K562 (cell line): Measurements from ENCODE around the gene RAB24. TPM values are rescaled to one million over a fixed set of nuclear protein-coding genes. Genes with fewer than 3 reads are reported as not detected.

Source experiments
- ATAC-seq: fragments of 200-7000 bp; cut with Tn5 transposase; 3 replicates; pipeline ENCODE4 v1.9.1; 2020; ENCODE audit warnings: moderate library complexity
- BruUV-seq: library from RNA; stranded (reverse); fragments of 400-500 nt; replicated peaks from 2 replicates; lab custom pipeline; 2021; lab: Mats Ljungman, UMichigan
- CTCF ChIA-PET: fragments of 300-600 bp; formaldehyde crosslinking; extraction: SDS; loops from one replicate; lab custom pipeline; 2021; ENCODE audit warnings: low intra/inter-chr PET ratio; lab: Yijun Ruan, JAX
- POLR2A ChIA-PET: fragments of 300-600, 350-650 bp; sonication (Branson Sonifier 250); formaldehyde crosslinking; extraction: SDS; loops from one replicate; lab custom pipeline; 2021; ENCODE audit warnings: antibody characterized with exemption, inconsistent platforms; lab: Yijun Ruan, JAX
- DNase-seq, 4 experiments: peaks; one replicate each; pipeline versions ENCODE4 v3.0.0 to v3.0.0-alpha.2; 2011 to 2018; ENCODE audit warnings: low spot score in 3 of 4, mixed read lengths in 3 of 4; ENCODE audit errors: extremely low read depth in 1 of 4
- FAIRE-seq: peaks from 2 replicates; lab custom pipeline; 2011; peaks lifted over from hg19 to GRCh38; lab: Jason Lieb, UNC
- H2AFZ ChIP-seq: 2 replicates; pipeline ENCODE4 v1.6.0; 2011; ENCODE audit warnings: low read depth, low read length, control low read depth, inconsistent platforms
- H3K27ac ChIP-seq: fragments of 200-600 bp; 3 replicates; pipeline ENCODE4 v1.8.0; 2011; ENCODE audit warnings: low read depth, mild to moderate bottlenecking, control low read depth, inconsistent platforms, low read length, moderate library complexity, mixed read lengths; ENCODE audit errors: extremely low read depth
- H3K27me3 ChIP-seq, 2 experiments: fragments of 300-600 bp in 1 of 2; 2 replicates in 1 of 2; 3 replicates in 1 of 2; pipeline versions ENCODE4 v1.6.0 to v1.8.0; 2011; ENCODE audit warnings: inconsistent platforms in 2 of 2, low read length in 2 of 2, mild to moderate bottlenecking in 1 of 2, mixed read lengths in 1 of 2, moderate library complexity in 1 of 2; ENCODE audit not compliant: control insufficient read depth in 2 of 2, insufficient read depth in 2 of 2
- H3K36me3 ChIP-seq: fragments of 300-600 bp; 3 replicates; pipeline ENCODE4 v1.8.0; 2011; ENCODE audit warnings: mild to moderate bottlenecking, low read length, inconsistent platforms; ENCODE audit not compliant: control insufficient read depth, insufficient read depth
- H3K4me1 ChIP-seq, 2 experiments: fragments of 200-600 bp in 1 of 2; replicated peaks in 1 of 2; 2 replicates in 1 of 2; 3 replicates in 1 of 2; pipeline versions ENCODE4 v1.5.1 to v1.8.0; 2011; ENCODE audit warnings: inconsistent platforms in 2 of 2, low read length in 2 of 2, mild to moderate bottlenecking in 1 of 2, mixed read lengths in 1 of 2, moderate library complexity in 1 of 2; ENCODE audit not compliant: control insufficient read depth in 2 of 2, insufficient read depth in 2 of 2
- H3K4me2 ChIP-seq: 2 replicates; pipeline ENCODE4 v1.6.1; 2011; ENCODE audit warnings: low read length, control low read depth, inconsistent platforms, mixed read lengths; ENCODE audit not compliant: insufficient read depth
- H3K4me3 ChIP-seq: fragments of 200-600 bp; sonication (generic), shearing (Covaris generic); 2 replicates; pipeline ENCODE4 v1.5.1; 2016; ENCODE audit warnings: control low read depth, inconsistent platforms
- H3K79me2 ChIP-seq: fragments of 200-600 bp; 3 replicates; pipeline ENCODE4 v1.8.0; 2011; ENCODE audit warnings: low read length, inconsistent platforms; ENCODE audit not compliant: control insufficient read depth, insufficient read depth
- H3K9ac ChIP-seq, 2 experiments: 2 replicates each; pipeline versions ENCODE4 v1.6.0 to v1.6.1; 2011; ENCODE audit warnings: low read depth in 2 of 2, low read length in 2 of 2, control low read depth in 1 of 2, inconsistent platforms in 1 of 2, mild to moderate bottlenecking in 1 of 2, mixed read lengths in 1 of 2; ENCODE audit not compliant: insufficient read depth in 1 of 2
- H3K9me1 ChIP-seq: one replicate; pipeline ENCODE4 v1.6.0; 2011; ENCODE audit warnings: inconsistent platforms, mild to moderate bottlenecking, low read length, moderate library complexity; ENCODE audit not compliant: control insufficient read depth, insufficient read depth
- H3K9me3 ChIP-seq: replicated peaks from 2 replicates; pipeline ENCODE4 v1.5.1; 2011; ENCODE audit warnings: low read depth, low read length, inconsistent platforms; ENCODE audit not compliant: control insufficient read depth, insufficient read depth
- H4K20me1 ChIP-seq: replicated peaks from 2 replicates; pipeline ENCODE4 v1.6.1; 2011; ENCODE audit warnings: low read length, inconsistent platforms, mixed read lengths; ENCODE audit not compliant: control insufficient read depth, insufficient read depth
- AFF4 ChIP-seq: sonication (generic); formaldehyde crosslinking; IDR thresholded peaks from 2 replicates; pipeline ENCODE4 v1.8.0; 2023; ENCODE audit warnings: mild to moderate bottlenecking, missing genetic modification reagents
- FOXK2 ChIP-seq, 2 experiments: fragments of 450-650 bp; IDR thresholded peaks in 1 of 2; conservative IDR thresholded peaks in 1 of 2; 2 replicates each; pipeline ENCODE4 v1.6.1; 2016; ENCODE audit warnings: low read depth in 2 of 2, mild to moderate bottlenecking in 1 of 2
- JUND ChIP-seq, 2 experiments: IDR thresholded peaks; 2 replicates in 1 of 2; 3 replicates in 1 of 2; pipeline ENCODE4 v1.6.1; 2011; ENCODE audit warnings: borderline replicate concordance in 2 of 2, low read depth in 2 of 2, low read length in 2 of 2, improper control_type of control experiment in 1 of 2, missing biosample characterization in 1 of 2, missing genetic modification characterization in 1 of 2, missing genetic modification reagents in 1 of 2
- NBN ChIP-seq: fragments of 450-650 bp; IDR thresholded peaks from 2 replicates; pipeline ENCODE4 v1.6.1; 2016; ENCODE audit warnings: low read depth, mild to moderate bottlenecking
- SMAD1 ChIP-seq: fragments of 150-350 bp; IDR thresholded peaks from 2 replicates; pipeline ENCODE4 v1.6.1; 2014; ENCODE audit warnings: low read length, low read depth; ENCODE audit not compliant: partially characterized antibody
- STAT5B ChIP-seq: fragments of 250-450 bp; sonication (Bioruptor Pico); IDR thresholded peaks from 2 replicates; pipeline ENCODE4 v1.8.0; 2021; ENCODE audit warnings: mild to moderate bottlenecking, inconsistent platforms
- TCF7L2 ChIP-seq: fragments of 150-350 bp; IDR thresholded peaks from 2 replicates; pipeline ENCODE4 v1.6.1; 2016; ENCODE audit warnings: low read depth, mild to moderate bottlenecking, low read length, moderate library complexity
- XRCC4 ChIP-seq: IDR thresholded peaks from one replicate; pipeline ENCODE4 v1.6.1; 2011; ENCODE audit not compliant: insufficient read depth, insufficient read length; ENCODE audit errors: extremely low read depth
- ZBTB8A ChIP-seq: fragments of 450-650 bp; IDR thresholded peaks from 2 replicates; pipeline ENCODE4 v1.6.1; 2018; ENCODE audit warnings: mild to moderate bottlenecking, moderate library complexity; ENCODE audit not compliant: partially characterized antibody
- ZNF444 ChIP-seq: fragments of 250-450 bp; sonication (Bioruptor Pico); IDR thresholded peaks from 2 replicates; pipeline ENCODE4 v1.4.0; 2020; ENCODE audit warnings: mild to moderate bottlenecking, moderate library complexity
- WGBS: fragments of 100-300 bp; shearing (Covaris generic); methylation state at CpG from one replicate; pipeline ENCODE4 v1.1.6; 2016; ENCODE audit warnings: low coverage, mixed read lengths; ENCODE audit not compliant: insufficient coverage; ENCODE audit errors: missing lambda C conversion rate; 5-methylcytosine and 5-hydroxymethylcytosine counted together
- in situ Hi-C: fragments of 300-500 bp; cut with MboI; formaldehyde crosslinking; loops from 4 replicates; pipeline ENCODE4 v1.15.0; 2018; ENCODE audit warnings: inconsistent platforms, mixed read lengths
- intact Hi-C: fragments of 100-400 bp; cut with micrococcal nuclease; formaldehyde crosslinking; loops from 2 replicates; pipeline ENCODE4 v1.14.2; 2022
- polyA plus RNA-seq, 8 experiments: library from polyadenylated mRNA; depleted of rRNA in 4 of 8; stranded (reverse) in 5 of 8; unstranded in 3 of 8; fragments of >200 nt; fragmentation: Nextera tagmentation in 2 of 8; fragmentation: Illumina TruSeq in 1 of 8; extraction: Ambion mirVana in 2 of 8; extraction: Trizol in 1 of 8; gene quantifications; 2 replicates each; pipeline versions ENCODE4 v1.2.1 to v1.2.3, GENCODE V29; 2011 to 2014; ENCODE audit warnings: inconsistent platforms in 1 of 8, missing spikeins in 1 of 8
- total RNA-seq, 7 experiments: library from RNA; depleted of rRNA in 6 of 7; stranded (reverse); fragments of >200 nt in 6 of 7; fragmentation: Illumina TruSeq in 2 of 7; extraction: Trizol in 2 of 7; gene quantifications; 2 replicates each; pipeline versions ENCODE4 v1.2.1 to v1.2.3, GENCODE V29; 2011 to 2021; ENCODE audit warnings: low replicate concordance in 1 of 7

The RAB24 gene
- total and polyA plus RNA-seq, 9 of the 15 experiments (the other 6 are each of a cell fraction or from before 2014, with no cell fraction given): 13.9 to 107 (median 34.8) TPM

GRCh38 chr5:177344891-177345290 lies 41.4 kb upstream of the RAB24 start:
- Histone ChIP-seq H3K9me3 (no peaks in the 10 kb centered on the region), H3K27ac (no peak overlapping the region), H2AFZ (no peak overlapping the region), H3K79me2 (peaks cover 75% of the 10 kb centered on the region), H3K36me3 (peaks cover 68% of the 10 kb centered on the region), H3K9me1 (no peaks in the 10 kb centered on the region), H3K27me3 (no peaks in the 10 kb centered on the region), H4K20me1 (no peaks in the 10 kb centered on the region), H3K4me1 (peaks cover 9 to 10% of the 10 kb centered on the region in 2 experiments; a peak in 4 of 5 replicates), H3K4me3 (no peak overlapping the region), H3K9ac (no peak overlapping the region), H3K4me2 (no peak overlapping the region)
- ATAC-seq: no peak
- FAIRE-seq: no peak
- no TSS peak for BruUV-seq
- ChIA-PET CTCF (no interaction called here), POLR2A (interaction anchor here (0.6 to 1.1 kb wide), 2 partner anchors 12 to 151 kb away, joined by 3 to 5 read pairs; no protein-coding TSS in a partner anchor)
- WGBS: 83% methylated on average over 4 of the region's 6 CpGs
- intact Hi-C loops (no loop called here), in situ Hi-C loops (no loop called here)
- TF ChIP-seq STAT5B (CRISPR knock-in tag) (no peak), ZBTB8A (no peak), JUND (IDR thresholded peaks at IDR 0.05; ENCODE audit: borderline replicate concordance, low read depth, low read length) (no peak), JUND (tag; IDR thresholded peaks at IDR 0.05; ENCODE audit: borderline replicate concordance, low read depth, low read length) (no peak), XRCC4 (no peak), AFF4 (no peak), TCF7L2 (no peak), NBN (no peak), ZNF444 (CRISPR knock-in tag) (no peak), SMAD1 (no peak), FOXK2 (conservative IDR thresholded peaks at IDR 0.05 in 1 of 2, IDR thresholded peaks at IDR 0.05 in 1 of 2; ENCODE audit: low read depth in 2 of 2) (no peak)
- no peak for DNase-seq
